ENCODE measurements around the gene CADPS. TPM values are rescaled to one million over a fixed set of nuclear protein-coding genes. Genes with fewer than 3 reads are reported as not detected.

Gene CADPS
- total RNA-seq, 4 donors from 2014 or later, result 0.09 to 4.4 (median 1.6) TPM; not detected in 1

- no peak for TF ChIP-seq CTCF (IDR thresholded peaks at IDR 0.05)
- ATAC-seq (ENCODE audit: low FRiP score) (no peak), DNase-seq (ENCODE audit: low spot score) (no peak)
Observed at GRCh38 chr3:62553811-62554210, 321.4 kb downstream of the CADPS start.

- no peak for ATAC-seq (ENCODE audit: low FRiP score)
- no peak for TF ChIP-seq CTCF (IDR thresholded peaks at IDR 0.05)
- no peak for DNase-seq (ENCODE audit: low spot score)
Observed at GRCh38 chr3:62551556-62551955, 323.7 kb downstream of the CADPS start.

- TF ChIP-seq CTCF (IDR thresholded peaks at IDR 0.05), result no peak
- no peak for ATAC-seq (ENCODE audit: low FRiP score)
- DNase-seq (ENCODE audit: low spot score), result no peak
Observed at GRCh38 chr3:62550439-62550838, 324.8 kb downstream of the CADPS start.

GRCh38 chr3:62548528-62549205 is 326.5 kb downstream of the CADPS start:
- ATAC-seq (ENCODE audit: low FRiP score) (no peak), DNase-seq (ENCODE audit: low spot score) (no peak)
- no peak for TF ChIP-seq CTCF (IDR thresholded peaks at IDR 0.05)

GRCh38 chr3:62546266-62546665 is 328.9 kb downstream of the CADPS start:
- TF ChIP-seq CTCF (IDR thresholded peaks at IDR 0.05), result no peak
- ATAC-seq (ENCODE audit: low FRiP score) (no peak), DNase-seq (ENCODE audit: low spot score) (no peak)

GRCh38 chr3:62542185-62542584 is 333.0 kb downstream of the CADPS start:
- no peak for TF ChIP-seq CTCF (IDR thresholded peaks at IDR 0.05)
- DNase-seq (ENCODE audit: low spot score), result no peak
- no peak for ATAC-seq (ENCODE audit: low FRiP score)

GRCh38 chr3:62539762-62540161 is 335.5 kb downstream of the CADPS start:
- no peak for DNase-seq (ENCODE audit: low spot score)
- no peak for ATAC-seq (ENCODE audit: low FRiP score)
- TF ChIP-seq CTCF (IDR thresholded peaks at IDR 0.05), result no peak

All from omental fat pad (tissue), 4 donors.